Duodenal mucosa (tissue), 2 donors: ENCODE measurements around the gene GABRG3.

Experiments used
- H3K27ac ChIP-seq: one replicate; pipeline ENCODE4 v1.7.0; 2013; ENCODE audit warnings: low read depth, low read length
- H3K27me3 ChIP-seq, 2 donors: one replicate each; pipeline ENCODE4 v1.7.0; 2013; ENCODE audit warnings: low read length in 2 of 2, control low read depth in 1 of 2; ENCODE audit not compliant: insufficient read depth in 2 of 2, control insufficient read depth in 1 of 2
- H3K36me3 ChIP-seq, 2 donors: one replicate each; pipeline ENCODE4 v1.7.0; 2013; ENCODE audit warnings: low read length in 2 of 2, control low read depth in 1 of 2; ENCODE audit not compliant: insufficient read depth in 2 of 2, control insufficient read depth in 1 of 2
- H3K4me1 ChIP-seq, 2 donors: one replicate each; pipeline ENCODE4 v1.7.0; 2013; ENCODE audit warnings: low read length in 2 of 2, control low read depth in 1 of 2; ENCODE audit not compliant: insufficient read depth in 2 of 2, control insufficient read depth in 1 of 2
- H3K4me3 ChIP-seq, 2 donors: one replicate each; pipeline ENCODE4 v1.7.0; 2013; ENCODE audit warnings: low read length in 2 of 2, low read depth in 1 of 2
- H3K9ac ChIP-seq, 2 donors: one replicate each; pipeline ENCODE4 v1.7.0; 2013; ENCODE audit warnings: low read length in 2 of 2, low read depth in 1 of 2
- H3K9me3 ChIP-seq, 2 donors: one replicate each; pipeline ENCODE4 v1.7.0; 2013; ENCODE audit warnings: low read length in 2 of 2, control low read depth in 1 of 2; ENCODE audit not compliant: control insufficient read depth in 1 of 2

GABRG3 gene

GRCh38 chr15:27468151-27468591 is 497.2 kb downstream of the GABRG3 start:
- no peak overlapping the region for H3K4me3 ChIP-seq
- no peaks in the 10 kb centered on the region for H3K36me3 ChIP-seq
- H3K27ac ChIP-seq = no peak overlapping the region
- H3K27me3 ChIP-seq = no peaks in the 10 kb centered on the region
- no peaks in the 10 kb centered on the region for H3K4me1 ChIP-seq
- peaks cover 11 to 13% of the 10 kb centered on the region in 2 donors for H3K9me3 ChIP-seq
- H3K9ac ChIP-seq = no peak overlapping the region

- H3K27ac ChIP-seq = no peak overlapping the region
- H3K9ac ChIP-seq = no peak overlapping the region
- no peak overlapping the region for H3K4me3 ChIP-seq
- H3K36me3 ChIP-seq = no peaks in the 10 kb centered on the region
- no peaks in the 10 kb centered on the region for H3K4me1 ChIP-seq
- no peaks in the 10 kb centered on the region for H3K27me3 ChIP-seq
- H3K9me3 ChIP-seq = peaks cover 6 to 19% of the 10 kb centered on the region in 2 donors
Observed at GRCh38 chr15:27473845-27474244, 502.9 kb downstream of the GABRG3 start.

- H3K36me3 ChIP-seq = no peaks in the 10 kb centered on the region
- no peak overlapping the region for H3K4me3 ChIP-seq
- H3K4me1 ChIP-seq = no peaks in the 10 kb centered on the region
- H3K9ac ChIP-seq = no peak overlapping the region
- H3K9me3 ChIP-seq = peaks cover 13 to 25% of the 10 kb centered on the region in 2 donors
- no peaks in the 10 kb centered on the region for H3K27me3 ChIP-seq
- no peak overlapping the region for H3K27ac ChIP-seq
Observed at GRCh38 chr15:27475395-27475794, 504.4 kb downstream of the GABRG3 start.

GRCh38 chr15:27479296-27480140 is 508.5 kb downstream of the GABRG3 start:
- Histone ChIP-seq H3K4me3 (no peak overlapping the region), H3K27me3 (no peaks in the 10 kb centered on the region), H3K4me1 (no peaks in the 10 kb centered on the region), H3K9ac (no peak overlapping the region), H3K27ac (no peak overlapping the region), H3K9me3 (peaks cover 25 to 32% of the 10 kb centered on the region in 2 donors), H3K36me3 (no peaks in the 10 kb centered on the region)

GRCh38 chr15:27480141-27480530 is 509.2 kb downstream of the GABRG3 start:
- no peak overlapping the region for H3K27ac ChIP-seq
- H3K9me3 ChIP-seq = peaks cover 28 to 37% of the 10 kb centered on the region in 2 donors
- H3K36me3 ChIP-seq = no peaks in the 10 kb centered on the region
- H3K4me1 ChIP-seq = no peaks in the 10 kb centered on the region
- H3K4me3 ChIP-seq = no peak overlapping the region
- no peak overlapping the region for H3K9ac ChIP-seq
- no peaks in the 10 kb centered on the region for H3K27me3 ChIP-seq

- H3K36me3 ChIP-seq = no peaks in the 10 kb centered on the region
- H3K9ac ChIP-seq = no peak overlapping the region
- no peaks in the 10 kb centered on the region for H3K27me3 ChIP-seq
- no peak overlapping the region for H3K27ac ChIP-seq
- no peak overlapping the region for H3K4me3 ChIP-seq
- no peaks in the 10 kb centered on the region for H3K4me1 ChIP-seq
- peaks cover 25 to 34% of the 10 kb centered on the region in 2 donors for H3K9me3 ChIP-seq
Observed at GRCh38 chr15:27480642-27481041, 509.7 kb downstream of the GABRG3 start.

GRCh38 chr15:27481768-27482167 is 510.8 kb downstream of the GABRG3 start:
- Histone ChIP-seq H3K36me3 (no peaks in the 10 kb centered on the region), H3K9ac (no peak overlapping the region), H3K4me3 (no peak overlapping the region), H3K9me3 (peaks cover 25 to 29% of the 10 kb centered on the region in 2 donors), H3K4me1 (no peaks in the 10 kb centered on the region), H3K27ac (no peak overlapping the region), H3K27me3 (no peaks in the 10 kb centered on the region)

- H3K27ac ChIP-seq = no peak overlapping the region
- H3K27me3 ChIP-seq = no peaks in the 10 kb centered on the region
- H3K36me3 ChIP-seq = no peaks in the 10 kb centered on the region
- H3K4me1 ChIP-seq = no peaks in the 10 kb centered on the region
- no peak overlapping the region for H3K9ac ChIP-seq
- H3K4me3 ChIP-seq = no peak overlapping the region
- peaks cover 25 to 29% of the 10 kb centered on the region in 2 donors for H3K9me3 ChIP-seq
Observed at GRCh38 chr15:27482287-27482686, 511.3 kb downstream of the GABRG3 start.

- Histone ChIP-seq H3K4me1 (no peaks in the 10 kb centered on the region), H3K36me3 (no peaks in the 10 kb centered on the region), H3K27ac (no peak overlapping the region), H3K4me3 (no peak overlapping the region), H3K9me3 (peaks cover 26 to 29% of the 10 kb centered on the region in 2 donors), H3K9ac (no peak overlapping the region), H3K27me3 (no peaks in the 10 kb centered on the region)
Observed at GRCh38 chr15:27483124-27483523, 512.1 kb downstream of the GABRG3 start.

- peaks cover 16 to 24% of the 10 kb centered on the region in 2 donors for H3K9me3 ChIP-seq
- H3K27me3 ChIP-seq = no peaks in the 10 kb centered on the region
- H3K27ac ChIP-seq = no peak overlapping the region
- no peaks in the 10 kb centered on the region for H3K36me3 ChIP-seq
- H3K4me1 ChIP-seq = no peaks in the 10 kb centered on the region
- no peak overlapping the region for H3K9ac ChIP-seq
- no peak overlapping the region for H3K4me3 ChIP-seq
Observed at GRCh38 chr15:27485265-27485664, 514.3 kb downstream of the GABRG3 start.
